NCI-H774 (cell line): ENCODE data around the gene JMJD7.

Experiments used
- DNase-seq: peaks from one replicate; lab custom pipeline; 2025; lab: John Stamatoyannopoulos, UW

The JMJD7 gene

GRCh38 chr15:41882689-41883483, 55.0 kb downstream of the JMJD7 start:
- DNase-seq: no peak

GRCh38 chr15:41883484-41883825, 55.6 kb downstream of the JMJD7 start:
- DNase-seq: no peak

GRCh38 chr15:41884458-41884857, 56.6 kb downstream of the JMJD7 start:
- no peak for DNase-seq

GRCh38 chr15:41885321-41885720, 57.4 kb downstream of the JMJD7 start:
- no peak for DNase-seq

- DNase-seq: no peak
Measured at GRCh38 chr15:41885841-41886240, 57.9 kb downstream of the JMJD7 start.

GRCh38 chr15:41886741-41887140, 58.8 kb downstream of the JMJD7 start:
- DNase-seq: no peak

GRCh38 chr15:41887161-41887560, 59.3 kb downstream of the JMJD7 start:
- DNase-seq: no peak
